ENCODE measurements around the gene TTI1. TPM values are rescaled to one million over a fixed set of nuclear protein-coding genes. Genes with fewer than 3 reads are reported as not detected.

Gene TTI1
- total and polyA plus RNA-seq, 2 of the 13 experiments (the other 11 are each of a cell fraction or from before 2014, with no cell fraction given): 22.9 to 39.8 TPM

DNA sequence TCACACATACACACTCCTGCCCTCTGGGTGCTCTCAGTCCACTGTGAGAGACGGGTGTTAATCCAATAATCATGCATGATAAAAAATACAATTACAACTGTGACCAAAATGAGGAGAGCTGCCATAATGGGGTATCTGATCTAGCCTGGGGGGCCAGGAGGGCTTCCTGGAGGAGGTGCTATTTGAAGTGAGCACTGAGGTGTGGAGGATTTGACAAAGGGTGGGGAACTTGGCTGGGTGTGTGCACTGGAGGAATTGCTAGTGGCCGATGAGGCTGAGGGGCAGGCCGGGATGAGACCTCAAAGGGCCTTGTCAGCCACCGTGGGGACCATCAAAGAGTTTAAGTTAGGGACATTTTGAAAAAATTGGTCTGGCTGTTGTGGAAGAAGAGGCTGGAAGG is 95.6 kb downstream of the TTI1 start:
- Histone ChIP-seq H3K4me2 (ENCODE audit: low read depth, low read length) (no peak overlapping the region), H3K27me3 (ENCODE audit: control insufficient read depth in 1 of 2, insufficient read depth in 2 of 2, low read length in 2 of 2) (peaks cover 15 to 35% of the 10 kb centered on the region in 2 experiments; a peak in 4 of 5 replicates), H4K20me1 (ENCODE audit: insufficient read depth, low read length) (no peaks in the 10 kb centered on the region), H3K9ac (ENCODE audit: insufficient read depth, low read depth, low read length) (no peak overlapping the region), H3K79me2 (ENCODE audit: insufficient read depth, low read length) (no peaks in the 10 kb centered on the region), H3K4me1 (ENCODE audit: insufficient read depth, low read length) (no peaks in the 10 kb centered on the region), H3K36me3 (replicated peaks in 1 of 2; ENCODE audit: control insufficient read depth in 1 of 2, insufficient read depth in 2 of 2, low read length in 2 of 2) (no peaks in the 10 kb centered on the region), H3K27ac (ENCODE audit: extremely low read length, insufficient read depth, low read length) (no peak overlapping the region), H3K4me3 (replicated peaks in 1 of 3; ENCODE audit: insufficient read depth in 1 of 3, low read depth in 2 of 3, low read length in 3 of 3) (no peak overlapping the region), H3K9me3 (ENCODE audit: low read length) (no peaks in the 10 kb centered on the region), H2AFZ (ENCODE audit: low read length) (no peak overlapping the region)
- FAIRE-seq: no peak
- BruUV-seq (replicated peaks): no TSS peak
- POLR2A ChIA-PET: no interaction called here
- ATAC-seq: no peak
- CTCF ChIA-PET (ENCODE audit: low intra/inter-chr PET ratio, low total read pairs): no interaction called here
- in situ Hi-C loops (cut with HindIII; ENCODE audit: extremely low pct_ligation_motif_present, low pct_unique_long_range_greater_than_20kb): no loop called here
- TF ChIP-seq ZNF605 (CRISPR knock-in tag; IDR thresholded peaks at IDR 0.05) (no peak), FOSL1 (CRISPR knock-in tag; IDR thresholded peaks at IDR 0.05; ENCODE audit: borderline replicate concordance) (no peak), RAD51 (IDR thresholded peaks at IDR 0.05; ENCODE audit: borderline replicate concordance) (no peak), JUN (CRISPR knock-in tag; IDR thresholded peaks at IDR 0.05) (no peak), AHR (CRISPR knock-in tag; IDR thresholded peaks at IDR 0.05) (no peak), ETV6 (CRISPR knock-in tag; conservative IDR thresholded peaks at IDR 0.05) (no peak), ELF1 (CRISPR knock-in tag; IDR thresholded peaks at IDR 0.05) (no peak)
- TF ChIP-seq, protein P1, sequence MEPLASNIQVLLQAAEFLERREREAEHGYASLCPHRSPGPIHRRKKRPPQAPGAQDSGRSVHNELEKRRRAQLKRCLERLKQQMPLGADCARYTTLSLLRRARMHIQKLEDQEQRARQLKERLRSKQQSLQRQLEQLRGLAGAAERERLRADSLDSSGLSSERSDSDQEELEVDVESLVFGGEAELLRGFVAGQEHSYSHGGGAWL (CRISPR knock-in tag; IDR thresholded peaks at IDR 0.05): no peak
- TF ChIP-seq, protein P2, sequence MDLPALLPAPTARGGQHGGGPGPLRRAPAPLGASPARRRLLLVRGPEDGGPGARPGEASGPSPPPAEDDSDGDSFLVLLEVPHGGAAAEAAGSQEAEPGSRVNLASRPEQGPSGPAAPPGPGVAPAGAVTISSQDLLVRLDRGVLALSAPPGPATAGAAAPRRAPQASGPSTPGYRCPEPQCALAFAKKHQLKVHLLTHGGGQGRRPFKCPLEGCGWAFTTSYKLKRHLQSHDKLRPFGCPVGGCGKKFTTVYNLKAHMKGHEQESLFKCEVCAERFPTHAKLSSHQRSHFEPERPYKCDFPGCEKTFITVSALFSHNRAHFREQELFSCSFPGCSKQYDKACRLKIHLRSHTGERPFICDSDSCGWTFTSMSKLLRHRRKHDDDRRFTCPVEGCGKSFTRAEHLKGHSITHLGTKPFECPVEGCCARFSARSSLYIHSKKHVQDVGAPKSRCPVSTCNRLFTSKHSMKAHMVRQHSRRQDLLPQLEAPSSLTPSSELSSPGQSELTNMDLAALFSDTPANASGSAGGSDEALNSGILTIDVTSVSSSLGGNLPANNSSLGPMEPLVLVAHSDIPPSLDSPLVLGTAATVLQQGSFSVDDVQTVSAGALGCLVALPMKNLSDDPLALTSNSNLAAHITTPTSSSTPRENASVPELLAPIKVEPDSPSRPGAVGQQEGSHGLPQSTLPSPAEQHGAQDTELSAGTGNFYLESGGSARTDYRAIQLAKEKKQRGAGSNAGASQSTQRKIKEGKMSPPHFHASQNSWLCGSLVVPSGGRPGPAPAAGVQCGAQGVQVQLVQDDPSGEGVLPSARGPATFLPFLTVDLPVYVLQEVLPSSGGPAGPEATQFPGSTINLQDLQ (CRISPR knock-in tag; IDR thresholded peaks at IDR 0.05): no peak
- TF ChIP-seq, protein P3, sequence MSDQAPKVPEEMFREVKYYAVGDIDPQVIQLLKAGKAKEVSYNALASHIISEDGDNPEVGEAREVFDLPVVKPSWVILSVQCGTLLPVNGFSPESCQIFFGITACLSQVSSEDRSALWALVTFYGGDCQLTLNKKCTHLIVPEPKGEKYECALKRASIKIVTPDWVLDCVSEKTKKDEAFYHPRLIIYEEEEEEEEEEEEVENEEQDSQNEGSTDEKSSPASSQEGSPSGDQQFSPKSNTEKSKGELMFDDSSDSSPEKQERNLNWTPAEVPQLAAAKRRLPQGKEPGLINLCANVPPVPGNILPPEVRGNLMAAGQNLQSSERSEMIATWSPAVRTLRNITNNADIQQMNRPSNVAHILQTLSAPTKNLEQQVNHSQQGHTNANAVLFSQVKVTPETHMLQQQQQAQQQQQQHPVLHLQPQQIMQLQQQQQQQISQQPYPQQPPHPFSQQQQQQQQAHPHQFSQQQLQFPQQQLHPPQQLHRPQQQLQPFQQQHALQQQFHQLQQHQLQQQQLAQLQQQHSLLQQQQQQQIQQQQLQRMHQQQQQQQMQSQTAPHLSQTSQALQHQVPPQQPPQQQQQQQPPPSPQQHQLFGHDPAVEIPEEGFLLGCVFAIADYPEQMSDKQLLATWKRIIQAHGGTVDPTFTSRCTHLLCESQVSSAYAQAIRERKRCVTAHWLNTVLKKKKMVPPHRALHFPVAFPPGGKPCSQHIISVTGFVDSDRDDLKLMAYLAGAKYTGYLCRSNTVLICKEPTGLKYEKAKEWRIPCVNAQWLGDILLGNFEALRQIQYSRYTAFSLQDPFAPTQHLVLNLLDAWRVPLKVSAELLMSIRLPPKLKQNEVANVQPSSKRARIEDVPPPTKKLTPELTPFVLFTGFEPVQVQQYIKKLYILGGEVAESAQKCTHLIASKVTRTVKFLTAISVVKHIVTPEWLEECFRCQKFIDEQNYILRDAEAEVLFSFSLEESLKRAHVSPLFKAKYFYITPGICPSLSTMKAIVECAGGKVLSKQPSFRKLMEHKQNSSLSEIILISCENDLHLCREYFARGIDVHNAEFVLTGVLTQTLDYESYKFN (CRISPR knock-in tag; conservative IDR thresholded peaks at IDR 0.05): no peak
- TF ChIP-seq, protein P4, sequence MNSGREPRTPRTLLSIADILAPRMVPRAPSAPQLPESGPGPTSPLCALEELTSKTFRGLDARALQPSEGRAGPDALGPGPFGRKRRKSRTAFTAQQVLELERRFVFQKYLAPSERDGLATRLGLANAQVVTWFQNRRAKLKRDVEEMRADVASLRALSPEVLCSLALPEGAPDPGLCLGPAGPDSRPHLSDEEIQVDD (CRISPR knock-in tag; IDR thresholded peaks at IDR 0.05; ENCODE audit: borderline replicate concordance): no peak
- TF ChIP-seq, protein P5, sequence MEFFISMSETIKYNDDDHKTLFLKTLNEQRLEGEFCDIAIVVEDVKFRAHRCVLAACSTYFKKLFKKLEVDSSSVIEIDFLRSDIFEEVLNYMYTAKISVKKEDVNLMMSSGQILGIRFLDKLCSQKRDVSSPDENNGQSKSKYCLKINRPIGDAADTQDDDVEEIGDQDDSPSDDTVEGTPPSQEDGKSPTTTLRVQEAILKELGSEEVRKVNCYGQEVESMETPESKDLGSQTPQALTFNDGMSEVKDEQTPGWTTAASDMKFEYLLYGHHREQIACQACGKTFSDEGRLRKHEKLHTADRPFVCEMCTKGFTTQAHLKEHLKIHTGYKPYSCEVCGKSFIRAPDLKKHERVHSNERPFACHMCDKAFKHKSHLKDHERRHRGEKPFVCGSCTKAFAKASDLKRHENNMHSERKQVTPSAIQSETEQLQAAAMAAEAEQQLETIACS (CRISPR knock-in tag; IDR thresholded peaks at IDR 0.05): no peak
- TF ChIP-seq, protein P6, sequence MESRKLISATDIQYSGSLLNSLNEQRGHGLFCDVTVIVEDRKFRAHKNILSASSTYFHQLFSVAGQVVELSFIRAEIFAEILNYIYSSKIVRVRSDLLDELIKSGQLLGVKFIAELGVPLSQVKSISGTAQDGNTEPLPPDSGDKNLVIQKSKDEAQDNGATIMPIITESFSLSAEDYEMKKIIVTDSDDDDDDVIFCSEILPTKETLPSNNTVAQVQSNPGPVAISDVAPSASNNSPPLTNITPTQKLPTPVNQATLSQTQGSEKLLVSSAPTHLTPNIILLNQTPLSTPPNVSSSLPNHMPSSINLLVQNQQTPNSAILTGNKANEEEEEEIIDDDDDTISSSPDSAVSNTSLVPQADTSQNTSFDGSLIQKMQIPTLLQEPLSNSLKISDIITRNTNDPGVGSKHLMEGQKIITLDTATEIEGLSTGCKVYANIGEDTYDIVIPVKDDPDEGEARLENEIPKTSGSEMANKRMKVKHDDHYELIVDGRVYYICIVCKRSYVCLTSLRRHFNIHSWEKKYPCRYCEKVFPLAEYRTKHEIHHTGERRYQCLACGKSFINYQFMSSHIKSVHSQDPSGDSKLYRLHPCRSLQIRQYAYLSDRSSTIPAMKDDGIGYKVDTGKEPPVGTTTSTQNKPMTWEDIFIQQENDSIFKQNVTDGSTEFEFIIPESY (CRISPR knock-in tag; IDR thresholded peaks at IDR 0.05): no peak
- no peak for DNase-seq (ENCODE audit: low spot score)
- intact Hi-C loops (cut with micrococcal nuclease; ENCODE audit: unreplicated experiment): no loop called here
- 51% methylated on average over 4 of the region's 4 CpGs for WGBS (ENCODE audit: low lambda C conversion rate)

Data from HepG2 (cell line).